Body of pancreas (tissue), 4 donors: ENCODE results near the gene PNPLA3.

Experiments
- CTCF ChIP-seq, 7 experiments: fragments of 450-650 bp in 4 of 7; fragments of 200-600 bp in 3 of 7; sonication (generic) in 3 of 7; IDR thresholded peaks; one replicate each; pipeline ENCODE4 v1.5.1; 2016 to 2019; ENCODE audit warnings: antibody characterized with exemption in 7 of 7
- POLR2A ChIP-seq, 3 donors: fragments of 450-650 bp; IDR thresholded peaks; one replicate each; pipeline ENCODE4 v1.6.1; 2016; ENCODE audit warnings: antibody characterized with exemption in 3 of 3, mild to moderate bottlenecking in 2 of 3

GRCh38 chr22:43948836-43949406 is 25.3 kb downstream of the PNPLA3 start:
- TF ChIP-seq CTCF (IDR thresholded peaks at IDR 0.05) (no peak), POLR2A (IDR thresholded peaks at IDR 0.05) (no peak)
